GM18499 (cell line): ENCODE measurements around the gene HNRNPU.
"Not testable (repeated sequence)": the region's sequence is repeated elsewhere in the genome, so short reads cannot be mapped to it uniquely, and the experiment has no call there.

Experiments
- ATAC-seq: cut with Tn5 transposase; IDR thresholded peaks from one replicate; pipeline ENCODE4 v1.9.1; 2021; ENCODE audit warnings: moderate number of reproducible peaks; ENCODE audit not compliant: insufficient read depth, unreplicated experiment

Gene HNRNPU

DNA sequence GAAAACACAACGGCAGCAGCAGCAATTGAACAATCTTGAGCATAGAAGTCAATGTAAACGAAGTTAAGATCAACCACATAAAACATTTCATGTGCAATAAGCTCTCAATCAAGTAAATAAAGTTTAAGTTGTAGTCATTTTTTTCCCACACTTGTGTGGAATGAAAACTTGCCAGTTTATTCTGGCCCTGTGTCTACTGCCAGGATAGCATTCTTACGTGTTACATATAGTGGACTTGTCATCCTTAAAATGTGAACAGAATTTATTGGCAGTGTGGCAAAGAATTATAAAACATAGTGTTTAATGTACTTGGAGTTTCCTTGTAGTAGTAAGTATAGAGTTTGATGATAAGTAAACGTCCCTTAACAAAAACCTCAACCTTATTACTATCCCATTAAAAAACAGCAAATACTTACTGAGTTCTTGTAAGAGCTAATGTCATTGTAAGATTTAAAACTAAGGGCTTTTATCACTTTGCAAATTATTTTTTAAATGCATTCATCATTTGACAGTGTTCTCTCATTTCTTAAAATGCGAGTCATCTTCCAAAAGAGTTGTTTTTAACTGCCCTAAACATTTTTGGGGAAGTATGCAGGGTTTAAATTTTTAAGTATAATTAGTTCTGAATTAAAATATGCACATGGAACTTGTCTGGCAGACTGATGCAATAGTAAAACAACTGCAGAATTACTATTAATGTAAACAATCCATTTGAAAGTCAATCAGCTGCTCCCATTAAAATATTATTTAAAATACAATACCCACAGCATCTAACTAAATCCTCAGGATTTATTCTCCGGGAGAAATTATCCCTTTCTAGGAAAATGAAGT, 21.0 kb downstream of the HNRNPU start:
- no peak for ATAC-seq

DNA sequence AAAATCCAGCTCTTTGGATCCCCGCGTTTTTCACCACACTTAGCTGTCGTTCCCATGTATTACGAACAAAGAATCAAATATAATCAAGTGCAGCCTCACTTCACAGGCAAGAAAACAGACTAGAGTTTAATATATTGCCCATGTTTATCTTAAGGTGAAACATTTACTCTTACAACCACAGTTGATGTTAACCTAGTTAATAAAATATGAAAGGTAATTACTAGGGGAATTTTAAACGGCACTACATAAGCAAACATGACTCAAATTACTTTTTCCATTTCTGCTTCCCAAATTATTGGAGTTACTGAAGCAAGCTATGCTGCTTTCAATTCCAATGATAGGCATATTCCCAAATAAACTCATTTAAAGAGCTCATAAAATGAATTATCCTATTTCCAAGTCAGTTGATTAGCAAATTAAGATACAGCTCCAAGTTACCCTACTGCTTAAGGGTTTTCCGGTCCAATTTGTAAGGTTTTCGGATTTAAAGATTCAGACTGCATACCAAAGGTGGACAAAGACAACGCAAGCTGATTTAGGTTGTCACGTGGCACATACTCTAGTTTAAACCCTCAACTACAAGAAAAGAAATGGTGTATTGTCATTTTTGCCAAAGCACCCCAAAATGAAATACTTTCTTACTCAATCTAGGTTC, 22.9 kb downstream of the HNRNPU start:
- ATAC-seq: no peak

DNA sequence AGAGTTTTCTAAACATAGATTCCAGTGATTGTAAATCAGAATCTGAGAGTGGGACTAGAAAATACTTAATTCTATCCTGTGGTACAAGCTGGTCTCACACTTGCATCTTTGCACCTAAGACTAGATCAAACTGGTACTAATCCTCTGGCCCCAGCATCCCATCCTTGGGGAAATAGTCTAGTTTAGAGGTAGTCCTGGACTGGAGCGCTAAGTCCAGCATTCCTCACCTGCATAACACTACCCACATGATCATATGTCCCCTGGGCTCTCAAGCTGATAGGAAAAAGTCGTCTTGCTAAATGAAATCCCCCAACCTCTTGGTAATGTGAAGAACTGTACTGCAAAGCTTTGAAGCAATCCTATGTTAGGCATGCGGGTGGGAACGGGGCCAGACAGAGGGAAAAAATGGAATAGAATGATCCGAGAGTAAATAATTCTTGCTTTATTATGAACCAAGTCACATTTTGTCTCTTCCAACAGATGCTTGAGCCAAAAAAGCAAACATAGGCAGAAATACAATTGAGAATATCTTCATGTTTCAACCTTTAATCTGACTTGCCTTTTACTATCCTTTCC, 24.0 kb downstream of the HNRNPU start:
- no peak for ATAC-seq

DNA sequence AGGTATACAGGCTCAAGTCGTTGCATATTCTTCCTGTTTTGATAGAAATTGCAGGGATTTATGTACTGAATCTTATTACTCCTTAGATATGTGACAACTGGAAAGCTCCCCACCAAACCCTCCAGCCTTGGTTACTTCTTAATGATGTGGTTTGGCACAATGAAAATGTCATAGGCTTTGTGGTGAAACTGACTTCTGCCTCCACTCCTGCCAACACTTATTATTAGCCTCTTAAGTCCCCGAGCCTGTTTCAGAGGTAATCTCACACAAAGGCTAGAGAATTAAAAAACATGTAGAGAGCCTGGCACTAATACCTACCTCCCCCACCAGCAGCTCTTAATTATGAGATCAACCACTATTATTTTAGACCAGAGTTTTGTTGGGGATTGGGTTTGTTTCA, 24.7 kb downstream of the HNRNPU start:
- no peak for ATAC-seq

DNA sequence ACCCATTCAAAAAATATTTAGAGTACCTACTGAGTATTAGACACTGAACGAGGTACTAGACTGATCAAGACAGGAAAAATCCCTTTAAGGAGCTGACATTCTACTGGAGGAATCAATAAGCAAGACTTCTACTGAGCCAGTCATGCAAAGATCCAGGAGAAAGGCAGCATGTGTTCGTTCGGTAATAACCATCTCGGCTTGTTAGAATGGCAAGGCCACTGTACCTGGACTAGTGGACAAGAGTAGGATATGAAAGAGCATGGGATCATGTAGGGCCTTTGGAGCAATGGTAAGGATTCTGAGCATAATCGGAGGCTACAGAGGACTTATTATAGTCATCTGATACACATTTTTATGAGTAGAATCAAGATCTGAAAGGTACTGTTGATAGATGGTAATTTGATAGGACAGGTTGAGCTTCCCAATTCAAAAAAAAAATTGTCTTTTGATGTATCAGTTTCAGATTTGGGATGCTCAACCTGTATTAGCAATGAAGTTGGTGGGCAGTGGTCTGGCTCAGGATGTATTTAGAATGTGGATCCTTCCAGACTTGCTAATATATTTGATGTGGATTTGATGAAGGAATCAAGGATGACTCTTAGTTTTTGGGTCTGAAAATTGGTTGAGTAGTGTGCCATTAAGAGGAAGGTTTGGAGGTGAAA, 26.6 kb downstream of the HNRNPU start:
- no peak for ATAC-seq

- no peak for ATAC-seq
Observed at GRCh38 chr1:244836584-244836983, 27.8 kb downstream of the HNRNPU start.

GRCh38 chr1:244836135-244836521, 28.2 kb downstream of the HNRNPU start:
- ATAC-seq: no peak

DNA sequence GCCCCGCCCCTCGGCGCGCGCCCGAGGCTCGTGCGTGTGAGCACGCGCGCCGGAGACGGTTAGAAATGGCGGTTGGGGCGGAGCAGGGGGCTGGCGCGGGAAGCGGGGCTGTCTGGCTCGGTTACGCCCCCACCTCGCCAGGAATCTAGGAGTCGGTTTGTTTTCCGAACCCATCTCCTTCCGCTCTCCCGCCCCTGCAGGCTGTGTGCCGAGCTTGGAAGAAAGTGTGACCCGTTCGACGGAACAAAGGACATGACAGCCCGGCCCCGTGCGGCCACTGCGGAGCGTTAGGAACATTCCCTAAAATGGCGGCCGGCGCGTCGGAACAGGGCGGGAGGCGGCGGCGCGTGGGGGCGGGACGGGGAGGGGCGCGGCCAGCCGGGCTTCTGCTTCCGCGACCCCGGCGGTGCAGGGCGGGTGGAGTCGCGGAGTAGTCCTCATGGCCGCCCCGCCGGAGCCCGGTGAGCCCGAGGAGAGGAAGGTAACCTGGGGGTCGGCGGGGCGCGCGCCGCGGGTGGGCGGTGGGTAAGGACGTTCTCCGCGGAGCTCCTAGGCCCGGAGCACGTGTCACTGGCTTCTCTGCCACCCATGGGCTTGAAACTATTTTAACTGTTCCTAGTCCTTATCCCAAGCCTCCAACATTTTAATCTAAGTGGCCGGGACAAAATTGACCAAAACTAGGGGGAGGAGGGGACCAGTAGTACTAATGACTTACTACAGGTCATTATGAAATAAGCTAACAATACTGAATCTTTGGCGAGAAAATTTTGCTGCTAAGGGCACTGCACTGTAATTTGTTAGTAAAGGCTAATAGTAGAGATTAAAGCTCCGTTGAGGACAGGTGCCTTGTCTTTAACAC, 28.8 kb downstream of the HNRNPU start, which contains the start of gene COX20:
Gene COX20, plus strand, starts transcription at position 383 of the 859 bp plus-strand sequence. Its CDS starts 57 bp downstream, at position 440.
- ATAC-seq: peak; percentile 30

DNA sequence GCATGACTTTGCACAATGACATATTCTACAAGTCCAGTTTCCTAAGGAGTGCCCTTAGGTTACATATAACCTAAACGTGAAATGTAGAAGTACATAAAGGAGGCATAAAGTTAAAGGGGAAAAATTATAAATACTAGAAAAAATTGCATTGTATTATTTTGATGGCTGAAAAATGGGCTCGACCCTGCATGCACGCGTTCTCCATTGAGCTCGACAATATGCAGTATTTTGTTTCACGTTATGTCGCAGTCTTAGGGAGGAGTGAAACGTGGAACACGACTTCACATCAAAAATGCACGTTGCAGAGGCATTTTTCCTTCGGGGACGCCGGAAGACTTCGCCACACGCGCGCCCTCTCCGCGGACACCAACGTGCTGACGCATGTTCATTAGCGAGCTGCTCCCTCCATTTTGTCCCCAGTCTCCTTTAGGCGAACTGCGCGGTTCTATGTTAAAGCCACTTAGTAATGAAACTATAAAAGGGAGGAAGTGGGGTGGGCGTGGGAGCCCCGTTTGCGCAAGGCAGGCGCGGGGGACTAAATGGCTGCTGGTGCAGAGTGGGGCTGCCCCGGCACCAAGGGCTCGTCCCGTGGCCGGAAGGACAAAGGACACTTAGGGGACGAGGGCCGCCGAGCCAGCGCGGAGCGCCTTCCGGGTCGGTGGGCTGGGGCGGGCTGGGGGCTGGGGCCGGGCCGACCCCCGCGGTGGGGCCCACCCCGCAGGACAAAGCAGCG, 29.6 kb downstream of the HNRNPU start:
- peak; percentile 63 for ATAC-seq

DNA sequence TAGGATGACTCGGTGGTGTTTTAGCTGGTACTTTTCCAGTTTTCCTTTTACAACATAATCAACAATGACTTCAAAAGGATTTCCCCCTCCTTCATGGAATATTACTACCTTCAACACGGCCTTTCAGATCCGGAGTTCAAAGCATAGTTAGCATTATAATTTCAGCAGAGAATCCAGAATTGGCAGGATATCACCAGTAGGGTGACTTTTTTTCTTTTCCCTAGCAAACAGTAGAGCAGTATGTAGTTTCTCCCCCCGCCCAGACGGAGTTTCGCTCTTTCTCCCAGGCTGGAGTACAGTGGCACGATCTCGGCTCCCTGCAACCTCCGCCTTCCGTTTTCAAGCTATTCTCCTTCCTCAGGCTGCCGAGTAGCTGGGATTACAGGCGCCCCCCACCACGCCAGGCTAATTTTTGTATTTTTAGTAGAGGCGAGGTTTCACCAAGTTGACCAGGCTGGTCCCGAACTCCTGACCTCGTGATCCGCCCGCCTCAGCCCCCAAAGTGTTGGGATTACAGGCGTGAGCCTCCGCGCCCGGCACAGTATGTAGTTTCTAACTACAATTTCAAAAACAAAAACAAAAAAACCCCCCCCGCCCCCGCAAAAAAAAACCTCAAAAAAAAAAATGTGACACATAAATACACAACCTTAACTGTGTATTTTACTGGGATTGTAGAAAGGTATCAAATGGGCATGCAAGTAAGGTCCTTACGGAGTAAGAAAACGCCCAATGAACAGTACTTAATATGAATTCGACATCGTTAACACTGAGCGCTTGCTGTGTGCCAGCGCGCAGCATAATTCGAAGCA, 30.4 kb downstream of the HNRNPU start:
- peak; percentile 6 for ATAC-seq

DNA sequence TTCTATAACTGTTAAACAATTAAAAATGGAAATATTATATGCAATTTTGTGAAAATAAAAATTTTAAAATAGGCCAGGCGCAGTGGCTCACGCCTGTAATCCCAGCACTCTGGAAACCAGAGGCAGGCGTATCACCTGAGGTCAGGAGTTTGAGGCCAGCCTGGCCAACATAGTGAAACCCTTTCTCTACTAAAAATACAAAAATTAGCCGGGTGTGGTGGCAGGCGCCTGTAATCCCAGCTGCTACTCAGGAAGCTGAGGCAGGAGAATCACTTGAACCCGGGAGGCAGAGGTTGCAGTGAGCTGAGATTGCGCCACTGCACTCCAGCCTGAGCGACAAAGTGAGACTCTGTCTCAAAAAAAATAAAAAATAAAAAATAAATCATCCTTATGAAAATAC, 31.1 kb downstream of the HNRNPU start:
- ATAC-seq: not testable (repeated sequence)

DNA sequence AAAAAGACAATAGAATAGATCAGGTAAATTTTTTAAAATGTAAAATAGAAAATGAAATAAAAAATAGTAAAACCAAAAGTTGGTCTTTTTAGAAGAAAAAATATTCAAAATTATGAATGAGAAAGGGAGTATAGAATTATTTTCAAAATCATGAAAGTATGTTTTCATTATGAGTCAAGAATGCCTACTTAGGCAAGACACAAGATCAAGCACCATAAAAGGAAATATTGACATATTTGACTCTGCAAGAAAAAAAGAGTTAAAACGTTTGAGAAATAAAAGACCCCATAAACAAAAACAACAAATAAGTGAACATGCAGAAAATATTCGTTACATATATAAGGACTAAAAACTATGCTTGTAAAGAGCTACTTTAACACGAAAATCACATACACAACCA, 33.7 kb downstream of the HNRNPU start:
- no peak for ATAC-seq

DNA sequence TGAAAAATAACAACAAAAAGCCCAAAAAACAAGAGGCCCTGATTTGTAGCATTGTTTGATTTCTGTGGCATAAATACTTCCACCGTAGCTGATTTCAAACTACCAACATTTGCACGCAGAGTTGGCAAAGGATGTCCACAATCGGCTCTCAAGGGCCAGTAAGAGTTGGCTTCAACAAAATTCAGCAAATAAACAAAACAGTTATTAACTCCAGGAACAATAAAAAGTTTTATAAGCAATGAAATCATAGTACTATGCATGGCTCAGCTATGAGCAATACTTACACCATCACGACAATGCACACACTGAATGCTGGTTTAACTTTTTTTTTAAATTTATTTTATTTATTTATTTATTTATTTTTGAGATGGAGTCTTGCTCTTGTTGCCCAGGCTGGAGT, 37.6 kb downstream of the HNRNPU start:
- ATAC-seq: no peak

- ATAC-seq: no peak
Observed at GRCh38 chr1:244822878-244823277, 41.5 kb downstream of the HNRNPU start.

DNA sequence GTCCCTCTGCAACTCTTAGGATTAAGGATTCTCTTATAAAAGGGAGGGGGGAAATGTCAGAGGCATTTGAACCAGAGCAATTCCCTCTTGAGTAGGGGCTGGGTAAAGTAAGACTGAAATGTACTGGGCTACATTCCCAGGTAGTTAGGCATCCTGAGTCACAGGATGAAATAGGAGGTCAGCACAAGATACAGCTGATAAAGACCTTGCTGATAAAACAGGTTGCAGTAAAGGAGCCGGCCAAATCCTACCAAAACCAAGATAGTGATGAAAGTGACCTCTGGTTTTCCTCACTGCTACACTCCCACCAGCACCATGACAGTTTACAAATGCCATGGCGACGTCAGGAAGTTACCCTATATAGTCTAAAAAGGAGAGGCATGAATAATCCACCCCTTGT, 43.2 kb downstream of the HNRNPU start:
- no peak for ATAC-seq

GRCh38 chr1:244820131-244820530, 44.2 kb downstream of the HNRNPU start:
- no peak for ATAC-seq

DNA sequence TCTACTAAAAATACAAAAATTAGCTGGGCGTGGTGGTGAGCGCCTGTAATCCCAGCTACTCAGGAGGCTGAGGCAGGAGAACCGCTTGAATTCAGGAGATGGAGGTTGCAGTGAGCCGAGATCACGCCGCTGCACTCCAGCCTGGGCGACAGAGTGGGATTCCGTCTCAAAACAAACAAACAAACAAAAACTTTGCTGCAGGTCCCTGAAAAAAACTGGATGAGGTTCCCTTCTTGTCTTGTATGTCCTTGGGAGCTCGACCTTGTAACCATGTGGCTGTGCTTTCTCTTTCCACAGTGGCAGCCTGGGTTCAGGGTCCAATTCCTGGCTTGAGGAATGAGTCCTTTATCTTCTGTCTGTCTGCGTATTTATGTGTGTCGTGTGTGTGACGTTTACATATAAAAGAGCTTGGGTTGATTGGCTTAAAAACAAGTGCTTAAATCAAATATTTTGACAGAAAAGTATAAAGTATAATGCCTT, 46.9 kb downstream of the HNRNPU start:
- no peak for ATAC-seq

GRCh38 chr1:244815600-244816099, 48.7 kb downstream of the HNRNPU start:
- no peak for ATAC-seq
